CD8-positive, alpha-beta memory T cell (primary cell): ENCODE results near the gene KANK4. TPM values are rescaled to one million over a fixed set of nuclear protein-coding genes. Genes with fewer than 3 reads are reported as not detected.

Source experiments
- CTCF ChIA-PET: fragments of 350-600 bp; sonication (Branson Sonifier 250); formaldehyde crosslinking; loops from one replicate; lab custom pipeline; 2021; ENCODE audit warnings: antibody characterized with exemption; lab: Charles Lee
- POLR2A ChIA-PET: fragments of 350-600 bp; sonication (Branson Sonifier 250); formaldehyde crosslinking; loops from one replicate; lab custom pipeline; 2021; ENCODE audit warnings: antibody characterized with exemption; lab: Charles Lee
- DNase-seq, 5 donors: peaks; one replicate each; pipeline versions ENCODE4 v3.0.0 to v3.0.0-alpha.2; 2020 to 2022; ENCODE audit warnings: mixed read lengths in 1 of 5
- H3K27ac ChIP-seq: one replicate; pipeline ENCODE4 v1.7.0; 2013; ENCODE audit warnings: low read depth, mild to moderate bottlenecking, low read length, moderate library complexity
- H3K27me3 ChIP-seq: 2 replicates; pipeline ENCODE4 v1.7.0; 2013; ENCODE audit warnings: low read length, mild to moderate bottlenecking; ENCODE audit not compliant: insufficient read depth, poor library complexity, severe bottlenecking
- H3K36me3 ChIP-seq: 2 replicates; pipeline ENCODE4 v1.7.0; 2013; ENCODE audit warnings: mild to moderate bottlenecking, low read length, moderate library complexity; ENCODE audit not compliant: insufficient read depth
- H3K4me1 ChIP-seq: 2 replicates; pipeline ENCODE4 v1.7.0; 2013; ENCODE audit warnings: mild to moderate bottlenecking, low read length, moderate library complexity; ENCODE audit not compliant: insufficient read depth
- H3K4me3 ChIP-seq: 2 replicates; pipeline ENCODE4 v1.7.0; 2013; ENCODE audit warnings: mild to moderate bottlenecking, low read length
- H3K9me3 ChIP-seq: 2 replicates; pipeline ENCODE4 v1.7.0; 2013; ENCODE audit warnings: mild to moderate bottlenecking, low read length
- H3K27ac Mint-ChIP-seq, 8 donors: one replicate each; pipeline ENCODE4 v1.8.0; 2020 to 2021; ENCODE audit warnings: mixed read lengths in 8 of 8, mild to moderate bottlenecking in 6 of 8, inconsistent platforms in 3 of 8, moderate library complexity in 3 of 8
- H3K27me3 Mint-ChIP-seq, 2 donors: one replicate each; pipeline ENCODE4 v1.8.0; 2020 to 2021; ENCODE audit warnings: mixed read lengths in 2 of 2, mild to moderate bottlenecking in 1 of 2, moderate library complexity in 1 of 2
- H3K36me3 Mint-ChIP-seq, 3 donors: one replicate each; pipeline ENCODE4 v1.8.0; 2020 to 2021; ENCODE audit warnings: mixed read lengths in 3 of 3, inconsistent platforms in 1 of 3, mild to moderate bottlenecking in 1 of 3
- H3K4me1 Mint-ChIP-seq, 3 donors: one replicate each; pipeline ENCODE4 v1.8.0; 2020 to 2021; ENCODE audit warnings: mixed read lengths in 3 of 3, inconsistent platforms in 1 of 3, mild to moderate bottlenecking in 1 of 3
- H3K4me3 Mint-ChIP-seq, 7 donors: one replicate each; pipeline ENCODE4 v1.8.0; 2020 to 2021; ENCODE audit warnings: mixed read lengths in 7 of 7, mild to moderate bottlenecking in 6 of 7, moderate library complexity in 4 of 7, inconsistent platforms in 2 of 7
- H3K9me3 Mint-ChIP-seq, 5 donors: one replicate each; pipeline ENCODE4 v1.8.0; 2020 to 2022; ENCODE audit warnings: mixed read lengths in 5 of 5, mild to moderate bottlenecking in 3 of 5, moderate library complexity in 2 of 5, inconsistent platforms in 1 of 5
- polyA plus RNA-seq: library from polyadenylated mRNA; unstranded; fragments of 300-500 nt; fragmentation: Illumina TruSeq; gene quantifications from one replicate; pipeline ENCODE4 v1.2.3, GENCODE V29; 2021
- total RNA-seq, 2 experiments: library from RNA; stranded (reverse); gene quantifications; one replicate each; pipeline ENCODE4 v1.2.3, GENCODE V29; 2021

KANK4 gene
- total RNA-seq, result not detected
- polyA plus RNA-seq, result not detected

GRCh38 chr1:62318756-62319544 is at the start of gene KANK4:
TSS of gene KANK4 (minus strand) at chr1:62319434. CDS start at chr1:62281564, 37,870 bp downstream.
- no peak within 1 kb of the TSS for H3K27ac ChIP-seq
- no peak within 1 kb of the TSS for H3K4me3 ChIP-seq
- H3K9me3 Mint-ChIP-seq, result no peaks in the 10 kb centered on the region
- H3K36me3 Mint-ChIP-seq, result no peaks in the 10 kb centered on the region
- H3K27me3 ChIP-seq, result peaks cover 10% of the 10 kb centered on the region
- H3K36me3 ChIP-seq, result no peaks in the 10 kb centered on the region
- DNase-seq, result no peak
- no peaks in the 10 kb centered on the region for H3K4me1 ChIP-seq
- H3K4me1 Mint-ChIP-seq, result peaks cover 0 to 4% (median 0%) of the 10 kb centered on the region in 3 donors
- H3K27me3 Mint-ChIP-seq, result peaks cover 28 to 54% of the 10 kb centered on the region in 2 donors
- H3K4me3 Mint-ChIP-seq, result peak within 1 kb of the TSS in 1 of 7 donors; percentile 76
- CTCF ChIA-PET, result no interaction called here
- H3K9me3 ChIP-seq, result no peaks in the 10 kb centered on the region
- H3K27ac Mint-ChIP-seq, result no peak within 1 kb of the TSS
- POLR2A ChIA-PET, result no interaction called here

DNA sequence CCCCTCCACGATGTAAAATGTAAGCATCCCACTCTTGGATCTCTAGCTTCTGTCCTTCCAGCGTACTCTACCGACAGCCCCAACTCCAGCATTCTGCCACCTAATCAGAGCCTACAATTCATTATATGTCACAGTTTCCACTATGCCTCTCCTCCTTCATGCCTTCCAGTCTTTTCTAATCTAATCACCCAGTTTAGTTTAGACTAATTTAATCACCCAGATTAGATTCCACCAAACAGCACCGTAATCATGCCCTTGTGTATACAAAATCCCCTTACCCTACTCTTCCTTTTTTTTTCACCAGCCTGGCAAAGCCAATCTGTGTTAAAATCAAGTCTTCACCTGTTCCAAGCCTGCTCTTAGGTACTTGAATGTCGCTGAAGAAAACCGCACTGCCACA is 49.8 kb upstream of the KANK4 start:
- peaks cover 5 to 21% of the 10 kb centered on the region in 2 donors for H3K27me3 Mint-ChIP-seq
- no peaks in the 10 kb centered on the region for H3K9me3 ChIP-seq
- peaks cover 0 to 3% (median 0%) of the 10 kb centered on the region in 5 donors for H3K9me3 Mint-ChIP-seq
- H3K4me1 Mint-ChIP-seq, result no peaks in the 10 kb centered on the region
- H3K4me3 Mint-ChIP-seq, result no peak overlapping the region
- ChIA-PET CTCF (no interaction called here), POLR2A (no interaction called here)
- H3K27ac ChIP-seq, result no peak overlapping the region
- H3K36me3 ChIP-seq, result no peaks in the 10 kb centered on the region
- H3K27me3 ChIP-seq, result no peaks in the 10 kb centered on the region
- H3K4me3 ChIP-seq, result no peak overlapping the region
- DNase-seq, result no peak
- H3K36me3 Mint-ChIP-seq, result no peaks in the 10 kb centered on the region
- no peaks in the 10 kb centered on the region for H3K4me1 ChIP-seq
- no peak overlapping the region for H3K27ac Mint-ChIP-seq

DNA sequence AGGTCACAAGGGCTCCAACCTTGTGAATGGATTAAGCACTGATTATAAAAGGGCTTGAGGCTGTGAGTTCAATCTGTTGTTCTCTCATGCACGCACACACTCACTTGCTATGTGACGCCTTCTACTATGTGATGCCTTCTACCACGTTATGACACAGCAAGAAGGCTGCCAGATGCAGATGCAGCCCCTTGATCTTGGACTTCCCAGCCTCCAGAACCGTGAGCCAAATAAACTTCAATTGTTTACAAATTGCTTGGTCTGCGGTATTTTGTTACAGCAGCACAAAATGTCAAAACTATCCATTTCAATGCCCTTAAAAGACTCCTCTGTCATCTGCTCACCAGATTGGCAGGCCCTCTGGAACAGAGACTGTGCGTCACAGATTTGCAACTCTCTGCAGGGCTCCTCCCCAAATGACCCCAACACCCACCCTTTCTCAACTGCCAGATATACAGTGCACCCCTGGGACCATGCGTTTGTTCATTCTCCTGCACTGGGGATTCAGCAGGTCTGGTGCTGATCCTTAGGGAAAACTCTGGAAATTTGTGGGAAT is 47.8 kb upstream of the KANK4 start:
- Histone ChIP-seq H3K9me3 (no peaks in the 10 kb centered on the region), H3K27ac (no peak overlapping the region), H3K27me3 (no peaks in the 10 kb centered on the region), H3K4me3 (no peak overlapping the region), H3K4me1 (no peaks in the 10 kb centered on the region), H3K36me3 (no peaks in the 10 kb centered on the region)
- POLR2A ChIA-PET, result no interaction called here
- CTCF ChIA-PET, result no interaction called here
- no peaks in the 10 kb centered on the region for H3K4me1 Mint-ChIP-seq
- H3K9me3 Mint-ChIP-seq, result peaks cover 0 to 3% (median 0%) of the 10 kb centered on the region in 5 donors
- H3K27me3 Mint-ChIP-seq, result peaks cover 3 to 17% of the 10 kb centered on the region in 2 donors
- no peak overlapping the region for H3K4me3 Mint-ChIP-seq
- H3K27ac Mint-ChIP-seq, result no peak overlapping the region
- no peak for DNase-seq
- H3K36me3 Mint-ChIP-seq, result no peaks in the 10 kb centered on the region

DNA sequence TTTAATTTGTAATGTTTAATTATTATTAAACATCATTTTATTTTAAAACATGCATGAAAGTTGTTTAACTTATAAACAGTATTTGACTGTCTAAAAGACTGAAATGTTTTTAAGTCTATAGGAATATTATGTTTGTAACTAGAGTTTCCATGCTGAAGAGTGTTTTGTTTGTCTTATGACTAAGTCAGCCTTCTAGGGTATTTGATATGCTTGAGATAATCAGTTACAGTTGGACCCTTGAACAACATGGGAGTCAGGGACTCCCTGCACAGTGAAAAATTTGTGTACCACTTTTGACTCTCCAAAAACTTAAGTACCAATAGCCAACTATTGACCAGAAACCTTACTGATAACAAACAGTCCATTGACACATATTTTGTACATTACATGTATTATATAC is 45.5 kb upstream of the KANK4 start:
- Mint-ChIP-seq H3K9me3 (peaks cover 0 to 3% (median 0%) of the 10 kb centered on the region in 5 donors), H3K36me3 (no peaks in the 10 kb centered on the region), H3K27me3 (peaks cover 2 to 7% of the 10 kb centered on the region in 2 donors), H3K27ac (no peak overlapping the region), H3K4me3 (no peak overlapping the region), H3K4me1 (no peaks in the 10 kb centered on the region)
- Histone ChIP-seq H3K4me3 (no peak overlapping the region), H3K4me1 (no peaks in the 10 kb centered on the region), H3K9me3 (no peaks in the 10 kb centered on the region), H3K27me3 (no peaks in the 10 kb centered on the region), H3K27ac (no peak overlapping the region), H3K36me3 (no peaks in the 10 kb centered on the region)
- ChIA-PET CTCF (no interaction called here), POLR2A (no interaction called here)
- DNase-seq, result no peak

GRCh38 chr1:62362926-62363325 is 43.7 kb upstream of the KANK4 start:
- ChIA-PET POLR2A (no interaction called here), CTCF (no interaction called here)
- Histone ChIP-seq H3K4me1 (no peaks in the 10 kb centered on the region), H3K27me3 (no peaks in the 10 kb centered on the region), H3K36me3 (no peaks in the 10 kb centered on the region), H3K9me3 (no peaks in the 10 kb centered on the region), H3K27ac (no peak overlapping the region), H3K4me3 (no peak overlapping the region)
- DNase-seq, result no peak
- H3K4me1 Mint-ChIP-seq, result no peaks in the 10 kb centered on the region
- H3K36me3 Mint-ChIP-seq, result no peaks in the 10 kb centered on the region
- peaks cover 0 to 3% (median 0%) of the 10 kb centered on the region in 5 donors for H3K9me3 Mint-ChIP-seq
- no peak overlapping the region for H3K27ac Mint-ChIP-seq
- no peak overlapping the region for H3K4me3 Mint-ChIP-seq
- H3K27me3 Mint-ChIP-seq, result peaks cover 1 to 6% of the 10 kb centered on the region in 2 donors

GRCh38 chr1:62362061-62362917 is 43.1 kb upstream of the KANK4 start:
- ChIA-PET CTCF (no interaction called here), POLR2A (no interaction called here)
- no peaks in the 10 kb centered on the region for H3K4me1 ChIP-seq
- no peak overlapping the region for H3K27ac ChIP-seq
- no peak overlapping the region for H3K4me3 ChIP-seq
- Mint-ChIP-seq H3K27ac (no peak overlapping the region), H3K36me3 (no peaks in the 10 kb centered on the region), H3K4me1 (no peaks in the 10 kb centered on the region), H3K9me3 (peaks cover 0 to 2% (median 0%) of the 10 kb centered on the region in 5 donors), H3K4me3 (no peak overlapping the region), H3K27me3 (peaks cover 2 to 6% of the 10 kb centered on the region in 2 donors)
- H3K36me3 ChIP-seq, result no peaks in the 10 kb centered on the region
- DNase-seq, result no peak
- no peaks in the 10 kb centered on the region for H3K27me3 ChIP-seq
- no peaks in the 10 kb centered on the region for H3K9me3 ChIP-seq

DNA sequence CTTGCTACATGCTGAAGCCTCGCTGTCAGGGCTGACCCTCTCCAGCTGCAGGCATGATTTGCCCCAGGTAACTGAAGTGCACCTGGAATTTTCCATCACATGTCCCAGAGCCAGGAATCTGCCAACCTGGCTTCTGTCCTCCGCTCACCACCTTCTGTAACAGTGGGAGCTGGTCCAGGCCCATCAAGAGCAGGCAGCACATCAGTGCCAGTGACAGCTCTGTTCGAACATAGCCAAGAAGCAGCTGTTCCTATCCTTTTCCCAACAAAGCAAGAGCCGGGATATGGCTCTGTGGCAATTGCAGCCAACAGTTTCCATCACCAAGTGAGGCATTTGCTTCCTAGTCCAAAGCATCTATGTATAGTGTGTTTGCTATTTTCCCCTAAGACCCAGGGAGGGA is 42.2 kb upstream of the KANK4 start:
- no peaks in the 10 kb centered on the region for H3K4me1 ChIP-seq
- CTCF ChIA-PET, result no interaction called here
- Mint-ChIP-seq H3K4me1 (no peaks in the 10 kb centered on the region), H3K9me3 (no peaks in the 10 kb centered on the region), H3K27ac (no peak overlapping the region), H3K4me3 (no peak overlapping the region), H3K27me3 (peaks cover 2 to 6% of the 10 kb centered on the region in 2 donors), H3K36me3 (no peaks in the 10 kb centered on the region)
- no peaks in the 10 kb centered on the region for H3K27me3 ChIP-seq
- POLR2A ChIA-PET, result no interaction called here
- no peak for DNase-seq
- no peak overlapping the region for H3K27ac ChIP-seq
- H3K4me3 ChIP-seq, result no peak overlapping the region
- no peaks in the 10 kb centered on the region for H3K36me3 ChIP-seq
- no peaks in the 10 kb centered on the region for H3K9me3 ChIP-seq
